Body of pancreas (tissue), 4 donors: ENCODE measurements around the gene TNS3. TPM values are rescaled to one million over a fixed set of nuclear protein-coding genes. Genes with fewer than 3 reads are reported as not detected.
A peak's percentile ranks its signal among the peaks of the same experiment; 100 is the strongest.

ENCODE experiments used
- ATAC-seq: fragments of 150-250 bp; one replicate; pipeline ENCODE4 v1.9.1; 2016
- DNase-seq, 4 donors: peaks; one replicate each; pipeline ENCODE4 v3.0.0-alpha.2; 2019
- H3K27ac ChIP-seq, 4 donors: fragments of 200-600 bp; sonication (generic); 1 replicate in 3 of 4; 2 replicates in 1 of 4; pipeline versions ENCODE4 v1.5.1 to v1.6.1; 2016 to 2019; ENCODE audit warnings: mild to moderate bottlenecking in 1 of 4, mixed read lengths in 1 of 4, moderate library complexity in 1 of 4
- H3K27me3 ChIP-seq, 2 donors: fragments of 200-600 bp; sonication (generic); one replicate each; pipeline ENCODE4 v1.6.0; 2016; ENCODE audit warnings: mild to moderate bottlenecking in 1 of 2
- H3K36me3 ChIP-seq, 2 donors: fragments of 200-600 bp; sonication (generic); replicated peaks in 1 of 2; 2 replicates each; pipeline ENCODE4 v1.5.1; 2016; ENCODE audit warnings: low read depth in 2 of 2; ENCODE audit not compliant: insufficient read depth in 1 of 2
- H3K4me1 ChIP-seq: fragments of 200-600 bp; sonication (generic); one replicate; pipeline ENCODE4 v1.6.0; 2016
- H3K4me3 ChIP-seq, 2 donors: fragments of 200-600 bp; sonication (generic); 1 replicate in 1 of 2; 2 replicates in 1 of 2; pipeline ENCODE4 v1.5.1; 2016 to 2019
- H3K9me3 ChIP-seq, 3 donors: fragments of 200-600 bp; sonication (generic); 1 replicate in 2 of 3; 2 replicates in 1 of 3; pipeline ENCODE4 v1.5.1; 2016
- POLR2A ChIP-seq, 3 donors: fragments of 450-650 bp; IDR thresholded peaks; one replicate each; pipeline ENCODE4 v1.6.1; 2016; ENCODE audit warnings: antibody characterized with exemption in 3 of 3, mild to moderate bottlenecking in 2 of 3
- WGBS, 2 donors: methylation state at CpG; one replicate each; pipeline ENCODE4 v1.1.5; 2017; 5-methylcytosine and 5-hydroxymethylcytosine counted together
- intact Hi-C: fragments of 100-400 bp; cut with DNase I; formaldehyde crosslinking; loops from one replicate; pipeline ENCODE4 v1.15.1; 2023
- total RNA-seq, 2 donors: library from RNA; depleted of rRNA; stranded (reverse); fragments of >200 nt; gene quantifications; one replicate each; pipeline ENCODE4 v1.1.0, GENCODE V29; 2016
- TF ChIP-seq, protein P1 (sequence below), 7 experiments: fragments of 450-650 bp in 4 of 7; fragments of 200-600 bp in 3 of 7; sonication (generic) in 3 of 7; IDR thresholded peaks; one replicate each; pipeline ENCODE4 v1.5.1; 2016 to 2019; ENCODE audit warnings: antibody characterized with exemption in 7 of 7

Gene TNS3
- total RNA-seq, 2 donors from 2014 or later: 100 to 265 TPM

DNA sequence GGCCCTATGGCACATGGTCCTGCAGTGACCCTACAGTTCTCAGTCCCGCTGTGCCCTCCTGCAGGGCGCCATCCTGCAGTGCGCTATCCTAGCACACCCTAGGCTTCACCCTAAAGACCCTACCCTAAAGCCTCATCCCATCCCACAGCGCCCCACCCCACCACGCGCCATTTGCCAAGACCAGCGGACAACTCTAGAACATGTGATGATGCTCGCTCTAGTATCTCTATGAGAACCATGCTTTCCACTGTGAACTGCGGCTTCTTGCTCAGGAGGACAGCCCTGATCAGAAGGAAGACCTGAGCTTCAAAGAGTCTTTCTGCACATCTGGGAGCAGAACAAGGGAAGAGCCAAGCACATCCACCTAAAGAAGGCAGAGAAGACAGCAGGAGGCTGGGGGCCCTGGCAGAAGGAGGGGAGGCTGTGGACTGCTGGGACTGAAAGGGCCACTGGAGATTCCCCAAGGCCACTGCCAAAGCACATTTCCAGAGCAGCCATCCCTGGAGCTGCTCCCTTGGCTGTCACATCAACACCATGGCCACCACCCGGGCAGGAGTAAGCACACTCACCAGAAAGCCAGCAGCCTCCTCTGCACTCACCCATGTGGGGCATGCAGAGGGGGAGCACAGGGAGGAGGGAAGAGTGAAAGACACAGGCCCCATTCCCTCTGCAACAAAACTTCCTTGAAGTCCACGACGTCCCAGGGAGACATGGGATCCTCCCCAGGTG lies 134.1 kb downstream of the TNS3 start:
- intact Hi-C loops: no loop called here
- no peak for ATAC-seq
- no peaks in the 10 kb centered on the region for H3K27me3 ChIP-seq
- peaks cover 90% of the 10 kb centered on the region for H3K4me1 ChIP-seq
- WGBS, 2 donors: 79 to 82% methylated on average over 11 to 12 of the region's 12 CpGs
- no peaks in the 10 kb centered on the region for H3K9me3 ChIP-seq
- DNase-seq: no peak
- no peak overlapping the region for H3K4me3 ChIP-seq
- TF ChIP-seq POLR2A (IDR thresholded peaks at IDR 0.05): no peak
- TF ChIP-seq, protein P1, sequence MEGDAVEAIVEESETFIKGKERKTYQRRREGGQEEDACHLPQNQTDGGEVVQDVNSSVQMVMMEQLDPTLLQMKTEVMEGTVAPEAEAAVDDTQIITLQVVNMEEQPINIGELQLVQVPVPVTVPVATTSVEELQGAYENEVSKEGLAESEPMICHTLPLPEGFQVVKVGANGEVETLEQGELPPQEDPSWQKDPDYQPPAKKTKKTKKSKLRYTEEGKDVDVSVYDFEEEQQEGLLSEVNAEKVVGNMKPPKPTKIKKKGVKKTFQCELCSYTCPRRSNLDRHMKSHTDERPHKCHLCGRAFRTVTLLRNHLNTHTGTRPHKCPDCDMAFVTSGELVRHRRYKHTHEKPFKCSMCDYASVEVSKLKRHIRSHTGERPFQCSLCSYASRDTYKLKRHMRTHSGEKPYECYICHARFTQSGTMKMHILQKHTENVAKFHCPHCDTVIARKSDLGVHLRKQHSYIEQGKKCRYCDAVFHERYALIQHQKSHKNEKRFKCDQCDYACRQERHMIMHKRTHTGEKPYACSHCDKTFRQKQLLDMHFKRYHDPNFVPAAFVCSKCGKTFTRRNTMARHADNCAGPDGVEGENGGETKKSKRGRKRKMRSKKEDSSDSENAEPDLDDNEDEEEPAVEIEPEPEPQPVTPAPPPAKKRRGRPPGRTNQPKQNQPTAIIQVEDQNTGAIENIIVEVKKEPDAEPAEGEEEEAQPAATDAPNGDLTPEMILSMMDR (IDR thresholded peaks at IDR 0.05): no peak
- no peaks in the 10 kb centered on the region for H3K36me3 ChIP-seq
- H3K27ac ChIP-seq: peak overlapping the region in 3 of 4 donors; percentile 63 to 92 (median 66)

DNA sequence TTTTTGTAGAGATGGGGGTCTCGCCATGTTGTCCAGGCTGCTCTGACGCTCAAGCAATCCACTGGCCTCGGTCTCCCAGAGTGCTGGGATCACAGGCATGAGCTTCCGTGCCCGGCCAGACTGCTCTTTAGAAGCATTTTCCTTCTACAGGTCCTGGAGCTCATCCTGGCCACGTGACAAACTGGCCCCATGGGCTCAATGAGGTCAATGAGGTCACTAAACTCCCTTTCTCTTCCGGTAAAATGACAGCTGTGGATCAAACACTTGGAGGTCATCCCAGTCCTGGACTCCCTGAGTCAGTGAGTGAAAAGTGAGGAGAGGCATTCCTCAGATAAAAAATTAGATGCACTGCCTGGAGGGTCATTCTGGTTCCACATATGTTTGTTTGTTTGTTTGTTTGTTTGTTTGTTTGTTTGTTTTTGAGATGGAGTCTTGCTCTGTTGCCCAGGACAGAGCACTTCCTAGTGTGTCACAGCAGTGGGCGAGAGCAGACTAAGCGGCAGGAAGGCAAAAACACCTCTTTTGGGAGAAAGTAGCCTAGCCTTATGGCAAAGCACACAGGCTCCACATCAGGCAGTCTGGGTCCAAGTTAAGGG lies 134.9 kb downstream of the TNS3 start:
- H3K27ac ChIP-seq: peak overlapping the region; percentile 17 to 92 (median 64)
- DNase-seq: peak in 1 of 4 donors; percentile 53
- intact Hi-C loops: no loop called here
- H3K4me1 ChIP-seq: peaks cover 95% of the 10 kb centered on the region
- no peak overlapping the region for H3K4me3 ChIP-seq
- H3K9me3 ChIP-seq: no peaks in the 10 kb centered on the region
- no peaks in the 10 kb centered on the region for H3K36me3 ChIP-seq
- peak; percentile 10 for ATAC-seq
- 31 to 43% methylated on average over 9 of the region's 9 CpGs for WGBS, 2 donors
- no peaks in the 10 kb centered on the region for H3K27me3 ChIP-seq
- TF ChIP-seq, protein P1 (IDR thresholded peaks at IDR 0.05): no peak
- TF ChIP-seq POLR2A (IDR thresholded peaks at IDR 0.05): no peak

DNA sequence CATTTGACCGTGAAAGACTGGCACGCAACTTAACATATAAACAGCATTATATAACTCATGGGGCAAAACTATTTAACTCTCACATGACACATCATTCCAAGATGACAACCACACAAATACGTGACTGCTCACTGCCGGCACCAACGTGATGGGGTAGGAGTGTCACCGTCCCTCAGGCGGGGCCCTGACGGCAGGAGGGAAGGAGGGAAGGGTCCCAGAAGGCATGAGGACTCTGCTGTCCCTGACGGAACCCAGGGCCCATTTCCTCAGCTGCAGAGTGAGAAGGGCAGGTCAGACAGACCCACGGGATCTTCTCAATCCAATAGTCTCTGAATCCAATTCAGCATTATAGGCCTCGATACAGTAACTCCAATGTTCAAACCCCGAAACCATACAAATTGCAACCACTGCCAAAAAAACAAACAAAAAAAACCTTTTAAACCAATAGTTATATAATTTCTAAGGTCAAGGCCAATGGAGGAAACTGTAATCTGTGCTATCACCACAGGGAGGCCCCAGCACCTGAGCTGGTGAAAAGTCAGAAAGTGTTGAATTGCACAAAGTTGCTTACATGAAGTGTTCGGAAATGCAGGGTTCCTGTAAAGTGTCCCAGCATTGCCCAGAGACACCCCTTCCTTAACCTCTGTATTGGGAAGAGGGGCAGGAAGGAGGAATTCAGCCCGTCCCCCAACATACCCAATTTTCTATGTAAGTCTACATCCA lies 137.4 kb downstream of the TNS3 start:
- DNase-seq: peak; percentile 49 to 61 (median 54)
- H3K36me3 ChIP-seq: peaks cover 0 to 5% of the 10 kb centered on the region in 2 donors
- H3K4me3 ChIP-seq: no peak overlapping the region
- TF ChIP-seq, protein P1 (IDR thresholded peaks at IDR 0.05): peak in 6 of 7 experiments; percentile 40 to 81 (median 70)
- no peak for TF ChIP-seq POLR2A (IDR thresholded peaks at IDR 0.05)
- H3K9me3 ChIP-seq: no peaks in the 10 kb centered on the region
- ATAC-seq: peak; percentile 49
- WGBS, 2 donors: 41 to 42% methylated on average over 14 of the region's 14 CpGs
- peak overlapping the region in 3 of 4 donors; percentile 33 to 66 (median 44) for H3K27ac ChIP-seq
- peaks cover 85% of the 10 kb centered on the region for H3K4me1 ChIP-seq
- intact Hi-C loops: no loop called here
- no peaks in the 10 kb centered on the region for H3K27me3 ChIP-seq

DNA sequence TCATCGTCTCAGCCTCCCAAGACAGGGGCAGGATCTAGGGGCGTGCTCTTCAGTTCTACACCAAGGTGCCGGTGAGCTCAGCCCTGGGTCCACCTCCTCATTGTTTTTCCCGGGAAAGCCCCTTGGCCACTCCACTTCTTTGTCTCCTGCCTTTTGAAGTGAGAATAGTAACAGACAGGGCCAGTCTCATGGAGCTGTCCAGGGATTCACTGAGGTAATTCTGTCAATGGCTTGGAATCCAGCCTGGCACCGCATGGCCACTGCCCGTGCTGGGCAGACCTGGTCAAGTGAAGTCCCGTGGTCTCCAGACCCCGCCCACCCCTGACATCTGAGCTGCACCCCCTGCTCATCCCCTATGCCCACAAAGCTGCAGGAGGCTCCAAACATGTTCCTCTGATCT lies 138.9 kb downstream of the TNS3 start:
- H3K36me3 ChIP-seq: peaks cover 0 to 18% of the 10 kb centered on the region in 2 donors
- H3K9me3 ChIP-seq: no peaks in the 10 kb centered on the region
- TF ChIP-seq POLR2A (IDR thresholded peaks at IDR 0.05): no peak
- TF ChIP-seq, protein P1 (IDR thresholded peaks at IDR 0.05): no peak
- peak overlapping the region in 3 of 4 donors; percentile 35 to 55 (median 53) for H3K27ac ChIP-seq
- DNase-seq (no peak), ATAC-seq (no peak)
- WGBS, 2 donors: 66 to 71% methylated on average over 8 of the region's 8 CpGs
- no peak overlapping the region for H3K4me3 ChIP-seq
- intact Hi-C loops: no loop called here
- peaks cover 82% of the 10 kb centered on the region for H3K4me1 ChIP-seq
- H3K27me3 ChIP-seq: no peaks in the 10 kb centered on the region
